ENCODE measurements around the gene ZBTB26.

DNA sequence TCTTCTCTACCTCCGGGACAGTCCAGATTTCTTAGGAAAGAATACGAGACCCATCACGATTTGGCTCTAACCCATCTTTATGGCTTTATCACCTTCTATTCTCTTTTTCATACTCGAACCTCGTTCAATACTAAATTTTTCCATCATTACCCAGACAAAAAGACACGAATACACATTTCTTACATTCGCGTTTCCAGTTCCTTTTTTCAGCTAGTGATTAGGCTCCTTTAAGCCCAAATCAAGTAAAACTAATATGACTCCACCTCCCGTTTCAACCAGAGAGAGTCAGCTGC is 18.7 kb downstream of the ZBTB26 start:
- TF ChIP-seq EZH2 (IDR thresholded peaks at IDR 0.05; ENCODE audit: borderline replicate concordance, insufficient read depth, low read depth, low read length, poor library complexity, severe bottlenecking), result no peak
- TF ChIP-seq, protein P1, sequence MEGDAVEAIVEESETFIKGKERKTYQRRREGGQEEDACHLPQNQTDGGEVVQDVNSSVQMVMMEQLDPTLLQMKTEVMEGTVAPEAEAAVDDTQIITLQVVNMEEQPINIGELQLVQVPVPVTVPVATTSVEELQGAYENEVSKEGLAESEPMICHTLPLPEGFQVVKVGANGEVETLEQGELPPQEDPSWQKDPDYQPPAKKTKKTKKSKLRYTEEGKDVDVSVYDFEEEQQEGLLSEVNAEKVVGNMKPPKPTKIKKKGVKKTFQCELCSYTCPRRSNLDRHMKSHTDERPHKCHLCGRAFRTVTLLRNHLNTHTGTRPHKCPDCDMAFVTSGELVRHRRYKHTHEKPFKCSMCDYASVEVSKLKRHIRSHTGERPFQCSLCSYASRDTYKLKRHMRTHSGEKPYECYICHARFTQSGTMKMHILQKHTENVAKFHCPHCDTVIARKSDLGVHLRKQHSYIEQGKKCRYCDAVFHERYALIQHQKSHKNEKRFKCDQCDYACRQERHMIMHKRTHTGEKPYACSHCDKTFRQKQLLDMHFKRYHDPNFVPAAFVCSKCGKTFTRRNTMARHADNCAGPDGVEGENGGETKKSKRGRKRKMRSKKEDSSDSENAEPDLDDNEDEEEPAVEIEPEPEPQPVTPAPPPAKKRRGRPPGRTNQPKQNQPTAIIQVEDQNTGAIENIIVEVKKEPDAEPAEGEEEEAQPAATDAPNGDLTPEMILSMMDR (IDR thresholded peaks at IDR 0.05), result no peak
